LNCaP clone FGC (cell line): Measurements from ENCODE around the gene ZNF70.
A peak's percentile ranks its signal among the peaks of the same experiment; 100 is the strongest.

Source experiments
- DNase-seq: peaks from one replicate; pipeline ENCODE4 v3.0.0-alpha.2; 2011; ENCODE audit warnings: low read depth
- H3K4me3 ChIP-seq: 2 replicates; pipeline ENCODE4 v1.5.1; 2011; ENCODE audit warnings: mild to moderate bottlenecking, low read depth, low read length, control low read depth
- TF ChIP-seq, protein P1 (sequence below): IDR thresholded peaks from 2 replicates; pipeline ENCODE4 v1.5.1; 2012; ENCODE audit warnings: mild to moderate bottlenecking; ENCODE audit not compliant: control insufficient read depth, insufficient read depth; ENCODE audit errors: extremely low read depth

Gene ZNF70

DNA sequence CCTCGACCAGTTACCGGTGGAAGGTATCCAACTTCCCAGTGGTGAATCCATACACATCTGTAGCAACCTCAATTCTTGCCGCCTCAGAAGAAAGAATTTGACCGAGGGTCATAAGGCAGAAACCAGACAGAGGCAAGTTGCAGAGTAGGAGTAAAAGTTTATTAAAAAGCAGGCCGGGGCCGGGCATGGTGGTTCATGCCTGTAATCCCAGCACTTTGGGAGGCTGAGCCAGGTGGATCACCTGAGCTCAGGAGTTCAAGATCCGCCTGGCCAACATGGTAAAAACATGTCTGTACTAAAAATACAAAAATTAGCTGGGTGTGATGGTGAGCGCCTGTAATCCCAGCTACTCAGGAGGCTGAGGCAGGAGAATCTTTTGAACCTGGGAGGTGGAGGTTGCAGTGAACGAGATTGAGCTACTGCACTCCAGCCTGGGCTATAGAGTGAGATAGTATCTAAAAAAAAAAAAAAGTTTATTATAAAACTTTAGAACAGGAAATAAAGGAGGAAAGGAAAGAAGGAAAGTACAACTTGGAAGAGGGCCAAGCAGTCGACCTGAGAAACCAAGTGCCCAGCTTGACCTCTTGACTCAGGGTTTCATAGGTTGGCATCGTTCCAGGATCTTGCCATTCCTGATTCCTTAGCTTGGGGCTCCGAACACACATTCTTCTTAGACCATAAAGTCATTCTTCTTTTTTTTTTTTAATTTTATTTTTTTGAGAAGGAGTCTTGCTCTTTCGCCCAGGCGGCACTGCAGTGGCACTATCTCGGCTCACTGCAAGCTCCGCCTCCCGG, 32.3 kb downstream of the ZNF70 start:
- peak; percentile 4 for DNase-seq
- H3K4me3 ChIP-seq, result no peak overlapping the region
- TF ChIP-seq, protein P1, sequence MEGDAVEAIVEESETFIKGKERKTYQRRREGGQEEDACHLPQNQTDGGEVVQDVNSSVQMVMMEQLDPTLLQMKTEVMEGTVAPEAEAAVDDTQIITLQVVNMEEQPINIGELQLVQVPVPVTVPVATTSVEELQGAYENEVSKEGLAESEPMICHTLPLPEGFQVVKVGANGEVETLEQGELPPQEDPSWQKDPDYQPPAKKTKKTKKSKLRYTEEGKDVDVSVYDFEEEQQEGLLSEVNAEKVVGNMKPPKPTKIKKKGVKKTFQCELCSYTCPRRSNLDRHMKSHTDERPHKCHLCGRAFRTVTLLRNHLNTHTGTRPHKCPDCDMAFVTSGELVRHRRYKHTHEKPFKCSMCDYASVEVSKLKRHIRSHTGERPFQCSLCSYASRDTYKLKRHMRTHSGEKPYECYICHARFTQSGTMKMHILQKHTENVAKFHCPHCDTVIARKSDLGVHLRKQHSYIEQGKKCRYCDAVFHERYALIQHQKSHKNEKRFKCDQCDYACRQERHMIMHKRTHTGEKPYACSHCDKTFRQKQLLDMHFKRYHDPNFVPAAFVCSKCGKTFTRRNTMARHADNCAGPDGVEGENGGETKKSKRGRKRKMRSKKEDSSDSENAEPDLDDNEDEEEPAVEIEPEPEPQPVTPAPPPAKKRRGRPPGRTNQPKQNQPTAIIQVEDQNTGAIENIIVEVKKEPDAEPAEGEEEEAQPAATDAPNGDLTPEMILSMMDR, result no peak

DNA sequence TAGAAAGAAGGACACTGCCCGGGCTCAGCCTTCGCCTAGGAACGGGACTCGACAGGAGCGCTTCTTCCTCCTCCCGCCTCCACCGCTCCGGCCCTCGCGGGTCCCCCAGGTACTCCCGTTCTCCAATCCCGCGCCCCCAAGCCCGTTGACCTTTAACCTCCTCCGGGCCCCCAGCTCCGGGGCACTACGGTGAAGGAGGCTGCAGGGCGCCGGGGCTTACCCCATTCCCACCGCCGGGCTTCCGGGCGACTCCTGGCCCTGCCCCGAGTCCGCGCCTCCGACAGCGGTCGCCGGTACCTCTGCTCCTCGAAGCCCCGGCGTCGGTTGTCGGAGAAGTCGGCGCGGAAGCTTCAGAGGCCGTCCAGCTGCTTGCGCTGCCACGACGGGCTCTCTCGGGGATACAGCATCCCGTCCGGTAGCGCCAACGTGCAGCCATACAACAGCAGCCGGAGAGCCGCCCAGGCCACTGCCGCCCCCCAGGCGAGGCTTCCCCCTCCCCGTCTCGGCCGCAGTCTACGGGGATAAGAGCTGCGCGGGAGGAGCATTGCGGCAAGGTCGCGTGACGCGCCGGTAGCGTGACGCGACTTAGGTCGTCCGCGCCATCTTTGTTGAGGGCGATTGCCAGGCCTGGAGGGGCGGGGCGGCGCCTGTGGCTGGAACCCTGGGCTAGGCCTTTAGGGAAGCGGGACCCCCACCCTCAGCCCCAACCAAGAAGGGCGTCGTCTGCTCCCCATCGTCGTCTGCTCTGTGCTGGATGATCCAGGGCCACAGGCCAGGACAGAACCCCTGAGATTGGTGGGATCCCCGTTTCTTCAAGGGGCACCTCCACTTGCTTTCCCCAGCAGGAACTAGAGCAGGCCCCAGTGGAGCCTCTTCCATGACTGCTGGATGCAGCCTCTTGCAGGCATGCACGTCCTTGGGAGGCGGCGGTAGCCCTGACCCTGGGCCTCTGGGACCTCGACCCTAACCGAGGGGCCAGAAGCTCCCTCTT, 33.8 kb downstream of the ZNF70 start:
- peak; percentile 42 for DNase-seq
- H3K4me3 ChIP-seq, result peak overlapping the region; percentile 77
- TF ChIP-seq, protein P1, result no peak

DNA sequence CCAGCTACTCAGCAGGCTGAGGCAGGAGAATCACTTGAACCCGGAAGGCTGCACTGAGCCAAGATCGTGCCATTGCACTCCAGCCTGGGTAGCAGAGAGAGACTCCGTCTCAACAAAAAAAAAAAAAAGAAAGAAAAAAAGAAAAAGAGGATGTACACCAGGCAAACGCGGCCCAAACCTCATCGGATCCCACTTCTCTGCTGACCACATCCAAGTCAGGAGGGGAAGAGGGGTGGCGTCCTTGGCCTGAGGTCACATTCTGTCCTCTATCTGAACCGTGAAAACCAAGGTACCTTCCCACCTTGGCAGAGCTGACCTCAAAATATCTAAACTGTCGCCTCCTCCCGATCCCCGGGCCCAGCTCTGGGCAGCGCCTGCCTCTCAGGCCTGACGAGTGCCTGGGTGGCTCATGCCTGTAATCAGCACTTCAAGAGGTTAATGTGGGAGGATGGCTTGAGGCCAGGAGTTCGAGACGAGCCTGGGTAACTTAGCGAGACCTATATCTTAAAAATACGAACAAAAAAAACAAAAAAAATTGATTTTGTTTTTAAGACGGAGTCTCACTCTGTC, 35.0 kb downstream of the ZNF70 start:
- no peak for DNase-seq
- peak overlapping the region; percentile 77 for H3K4me3 ChIP-seq

DNA sequence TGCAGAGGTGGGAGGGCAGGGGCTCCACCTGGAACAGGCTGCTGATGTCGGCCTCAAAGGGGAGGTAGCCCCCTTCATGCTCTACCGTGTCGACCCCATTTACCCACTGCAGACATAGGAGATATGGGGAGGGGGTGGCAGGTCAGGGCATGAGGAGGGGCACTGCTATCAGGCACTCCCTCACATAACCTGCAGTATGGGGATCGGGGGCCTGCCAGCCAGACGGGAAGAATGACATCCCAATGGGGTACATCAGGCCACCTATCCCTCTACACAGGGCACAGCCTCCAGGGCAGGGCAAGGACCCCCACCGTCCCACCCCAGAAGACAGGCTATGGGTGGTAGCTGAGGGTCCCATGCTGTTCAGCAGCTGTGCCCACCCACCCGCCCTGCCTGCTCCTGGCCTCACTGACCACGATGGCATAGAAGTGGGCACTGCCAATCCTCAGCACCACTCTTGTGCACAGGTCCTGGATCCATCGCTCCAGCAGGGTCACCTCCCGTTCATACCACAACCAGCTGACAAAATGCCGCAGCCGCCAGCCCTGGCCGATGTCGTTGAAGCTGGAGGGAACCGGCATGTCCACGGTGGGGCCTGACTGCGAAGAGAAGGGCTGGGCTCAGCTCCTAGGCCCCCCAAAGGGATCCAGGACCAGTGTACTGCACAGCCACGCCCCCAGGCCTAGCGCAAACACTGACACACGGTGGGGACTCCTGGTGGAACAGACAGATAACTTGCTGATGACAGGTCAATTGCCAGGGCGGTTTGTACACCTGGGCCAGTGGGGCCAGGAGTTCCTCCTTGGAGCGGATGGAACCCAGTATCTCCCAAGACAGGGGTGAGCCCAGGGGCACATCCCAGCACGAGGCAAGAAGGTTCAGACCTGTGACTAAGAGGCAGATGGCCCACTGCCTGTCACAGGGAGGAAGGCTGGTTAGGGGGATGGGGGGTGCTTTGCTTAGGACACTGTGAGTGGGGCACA, 36.0 kb downstream of the ZNF70 start:
- DNase-seq, result no peak
- TF ChIP-seq, protein P1, result no peak
- H3K4me3 ChIP-seq, result no peak overlapping the region

More for the DNA sequence above, 35.0 kb downstream of the ZNF70 start:
- TF ChIP-seq, protein P1, result no peak

DNA sequence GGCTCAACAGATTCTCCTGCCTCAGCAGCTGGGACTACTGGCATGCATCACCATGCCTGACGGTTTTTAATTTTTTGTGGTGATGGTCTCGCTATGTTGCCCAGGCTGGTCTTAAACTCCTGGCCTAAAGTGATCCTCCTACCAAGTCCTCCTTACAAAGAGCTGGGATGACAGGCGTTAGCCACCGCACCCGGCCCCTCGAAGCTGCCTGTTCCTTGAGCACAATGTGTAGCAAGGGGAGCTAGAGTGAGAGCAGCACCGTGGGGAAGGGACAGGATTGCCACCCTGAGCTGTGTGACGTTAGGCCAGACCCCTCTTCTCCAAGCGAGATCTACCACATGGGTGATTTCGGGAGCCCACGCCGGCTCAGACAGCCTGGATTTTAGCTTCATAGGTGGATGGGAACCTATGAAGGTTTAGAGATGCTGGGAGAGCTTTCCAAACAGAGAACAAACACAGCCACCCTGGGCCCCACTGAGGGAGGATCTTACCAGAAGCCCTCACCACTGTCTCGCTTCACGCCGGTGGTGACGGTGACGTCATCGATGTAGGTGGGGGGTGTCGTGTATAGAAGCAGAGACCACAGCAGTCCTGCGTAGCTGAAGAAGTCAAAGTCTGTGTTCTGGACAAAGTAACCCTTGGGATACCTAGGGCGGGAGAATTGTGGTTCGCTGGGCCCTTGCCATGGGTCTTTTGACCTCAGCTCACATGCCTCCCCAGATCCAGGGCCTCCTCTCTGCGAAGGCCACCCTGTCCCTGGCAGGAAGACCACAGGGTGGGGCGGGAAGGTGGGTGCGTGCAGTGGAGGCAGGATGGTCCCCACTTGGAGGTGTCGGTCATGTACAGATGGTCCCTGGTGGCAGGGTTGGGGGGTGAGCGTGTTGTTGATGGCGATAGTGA, 37.0 kb downstream of the ZNF70 start:
- no peak for DNase-seq
- TF ChIP-seq, protein P1, result no peak
- H3K4me3 ChIP-seq, result no peak overlapping the region
